ENCODE results near the gene ADCY2.

Gene ADCY2

GRCh38 chr5:7745882-7746610 lies 350.1 kb downstream of the ADCY2 start:
- peak in 1 of 2 donors; percentile 10 for DNase-seq (ENCODE audit: low read depth in 2 of 2)

GRCh38 chr5:7747728-7748127 lies 351.8 kb downstream of the ADCY2 start:
- DNase-seq (ENCODE audit: low read depth in 2 of 2): no peak

DNA sequence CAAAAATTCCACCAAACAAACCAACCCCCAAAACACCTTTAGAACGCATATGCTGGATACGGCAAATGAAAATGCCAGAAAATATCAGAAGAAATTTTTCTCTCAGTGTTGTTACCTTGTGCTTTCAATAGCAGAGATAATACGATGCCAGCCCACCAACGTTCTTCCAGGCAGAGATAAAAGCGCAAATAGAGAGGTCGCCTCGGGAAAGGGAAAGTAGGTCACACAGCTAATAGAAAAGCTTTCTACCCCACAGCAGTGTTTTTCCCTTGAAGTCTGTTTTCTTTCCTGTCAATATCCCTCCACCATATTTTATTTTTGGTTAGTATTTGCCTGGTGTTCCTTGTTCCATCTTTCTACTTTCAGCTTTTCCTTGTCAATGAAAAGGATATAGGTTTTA lies 353.7 kb downstream of the ADCY2 start:
- no peak for DNase-seq (ENCODE audit: low read depth in 2 of 2)

DNA sequence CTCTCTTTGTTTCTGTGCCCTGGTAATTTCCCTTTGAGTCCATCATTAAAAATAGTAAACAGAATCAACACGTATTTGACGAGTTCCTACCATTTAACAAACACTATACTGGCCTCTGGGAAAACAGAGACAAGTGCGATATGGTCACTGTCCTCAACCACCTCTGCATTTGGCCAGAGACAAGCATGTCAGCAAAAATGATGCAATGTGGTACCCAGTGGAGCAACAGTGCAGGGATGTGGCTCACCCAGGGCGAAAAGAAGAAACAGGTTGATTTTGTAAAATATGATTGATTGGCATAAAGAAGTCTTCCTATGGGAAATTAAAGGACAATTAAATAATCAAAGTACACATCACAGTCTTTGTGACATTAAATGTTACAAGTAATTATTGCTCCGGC lies 355.9 kb downstream of the ADCY2 start:
- DNase-seq (ENCODE audit: low read depth in 2 of 2): no peak

DNA sequence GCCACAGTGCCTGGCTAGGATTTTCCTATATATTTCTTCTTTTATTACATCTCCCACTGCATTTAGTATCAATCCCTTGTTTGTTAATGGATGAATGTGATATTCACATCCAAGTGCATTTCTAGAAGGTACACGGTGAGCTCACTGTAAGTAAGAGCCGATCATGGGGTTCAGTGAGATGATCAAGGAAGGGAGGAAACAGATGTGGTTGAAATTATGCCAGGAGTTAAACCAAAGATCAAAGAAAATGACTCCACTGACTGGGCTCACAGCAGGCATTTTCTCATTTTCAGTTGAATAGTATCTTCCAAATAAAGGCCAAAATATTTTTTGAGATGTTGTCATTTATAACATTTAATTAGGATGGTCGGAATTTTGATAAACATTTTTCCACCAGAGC lies 357.2 kb downstream of the ADCY2 start:
- no peak for DNase-seq (ENCODE audit: low read depth in 2 of 2)

DNA sequence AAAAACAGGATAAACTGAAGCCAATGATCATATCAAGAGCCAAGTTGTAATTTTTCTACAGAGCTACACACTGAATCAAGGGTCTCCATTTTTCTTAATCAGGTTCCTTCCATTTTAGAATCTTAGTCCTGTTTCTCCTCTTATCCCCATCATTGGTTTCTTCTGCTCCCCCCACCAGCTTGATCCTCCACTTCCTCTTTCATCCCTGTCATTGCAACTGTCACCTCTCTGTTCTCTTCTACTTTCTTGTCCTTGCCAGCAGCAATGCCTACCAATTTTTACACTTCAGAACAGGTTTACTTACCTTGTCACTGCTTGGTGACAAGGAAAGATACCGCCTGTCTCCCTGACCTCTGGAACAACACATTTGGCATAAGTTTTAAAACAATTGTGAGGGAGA lies 357.7 kb downstream of the ADCY2 start:
- no peak for DNase-seq (ENCODE audit: low read depth in 2 of 2)

GRCh38 chr5:7754490-7754889 lies 358.6 kb downstream of the ADCY2 start:
- DNase-seq (ENCODE audit: low read depth in 2 of 2): no peak

DNA sequence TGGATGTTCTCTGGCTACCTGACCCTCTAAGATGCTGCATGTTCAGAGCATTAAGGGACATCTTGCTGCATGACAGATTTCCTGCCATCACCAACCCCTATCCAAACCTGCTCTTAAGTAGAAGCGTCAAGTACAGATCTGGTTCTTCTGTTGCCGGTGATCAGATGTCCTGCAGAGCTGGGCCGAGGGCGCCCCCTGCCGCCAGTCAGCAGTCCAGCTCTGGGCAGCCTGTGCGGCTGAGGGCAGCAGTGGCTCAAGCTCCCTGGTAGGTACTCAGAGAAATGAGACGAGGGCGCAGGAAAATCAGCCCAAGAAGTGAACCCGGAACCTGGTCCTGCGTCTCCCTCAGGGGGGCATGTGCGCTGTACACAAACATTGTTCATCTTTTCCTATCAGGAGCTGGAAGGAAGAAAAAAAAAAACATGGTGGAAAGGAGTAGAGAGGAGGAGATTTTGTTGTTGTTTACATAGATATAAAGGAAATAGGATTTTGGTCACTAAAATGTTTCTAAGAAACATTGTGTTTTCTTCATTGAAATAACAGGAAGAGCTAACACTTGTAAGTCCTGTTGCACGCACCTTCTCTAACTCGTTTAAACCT lies 359.2 kb downstream of the ADCY2 start:
- DNase-seq (ENCODE audit: low read depth in 2 of 2): peak in 1 of 2 donors; percentile 1

- DNase-seq (ENCODE audit: low read depth in 2 of 2): no peak
These were observed 360.0 kb downstream of the ADCY2 start for GRCh38 chr5:7755958-7756357.

GRCh38 chr5:7756453-7756852 lies 360.5 kb downstream of the ADCY2 start:
- DNase-seq (ENCODE audit: low read depth in 2 of 2): no peak

GRCh38 chr5:7759257-7759871 lies 363.4 kb downstream of the ADCY2 start:
- no peak for DNase-seq (ENCODE audit: low read depth in 2 of 2)

DNA sequence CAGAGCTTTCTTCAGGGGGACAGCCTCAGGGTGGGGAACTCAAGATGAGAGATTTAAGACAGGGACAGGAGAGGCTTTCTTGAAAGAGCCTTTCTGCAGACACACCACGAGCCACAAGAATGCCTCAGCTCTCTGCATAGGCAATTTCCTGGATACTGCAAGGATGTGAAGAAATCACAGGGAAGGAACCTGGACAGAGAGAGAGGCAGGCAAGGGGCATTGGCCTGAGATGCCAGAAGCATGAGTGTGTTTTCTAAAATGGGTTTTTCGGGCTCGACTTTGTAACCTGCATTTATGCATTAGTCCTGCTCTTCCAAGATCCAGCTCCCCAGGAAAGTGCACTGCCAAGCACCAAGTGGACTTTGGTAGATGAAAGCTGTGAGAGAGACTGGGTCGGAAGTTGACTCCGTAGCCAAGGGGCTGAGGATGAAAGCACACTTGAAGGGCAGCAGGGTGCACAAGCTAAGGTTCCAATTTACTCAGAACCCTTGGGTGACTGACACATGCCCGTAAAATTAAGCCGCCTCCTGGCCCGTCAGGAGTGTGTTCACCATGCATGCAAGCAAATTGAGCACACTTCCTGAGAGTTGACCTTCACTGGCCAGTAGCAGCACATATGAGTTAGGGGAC lies 364.1 kb downstream of the ADCY2 start:
- DNase-seq (ENCODE audit: low read depth in 2 of 2): no peak

DNA sequence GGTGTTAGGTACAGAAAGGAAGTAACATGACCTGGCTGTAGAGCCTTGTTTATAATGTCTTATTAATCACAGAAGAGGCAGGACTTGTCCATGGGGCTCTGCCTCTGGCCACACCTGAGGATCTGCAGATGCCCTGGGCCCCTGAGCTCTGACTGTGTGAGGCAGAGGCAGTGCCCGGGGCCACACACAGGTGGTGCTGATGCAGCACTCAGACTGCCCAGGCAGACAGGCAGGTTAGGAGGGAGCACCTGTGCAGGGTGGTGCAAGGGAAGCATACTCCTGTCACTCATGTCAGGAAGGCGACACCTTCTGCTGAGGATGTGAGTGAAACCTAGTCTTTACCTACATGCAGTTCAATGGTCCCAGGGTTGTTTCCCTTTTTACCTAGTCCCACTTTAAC lies 366.3 kb downstream of the ADCY2 start:
- DNase-seq (ENCODE audit: low read depth in 2 of 2): no peak

DNA sequence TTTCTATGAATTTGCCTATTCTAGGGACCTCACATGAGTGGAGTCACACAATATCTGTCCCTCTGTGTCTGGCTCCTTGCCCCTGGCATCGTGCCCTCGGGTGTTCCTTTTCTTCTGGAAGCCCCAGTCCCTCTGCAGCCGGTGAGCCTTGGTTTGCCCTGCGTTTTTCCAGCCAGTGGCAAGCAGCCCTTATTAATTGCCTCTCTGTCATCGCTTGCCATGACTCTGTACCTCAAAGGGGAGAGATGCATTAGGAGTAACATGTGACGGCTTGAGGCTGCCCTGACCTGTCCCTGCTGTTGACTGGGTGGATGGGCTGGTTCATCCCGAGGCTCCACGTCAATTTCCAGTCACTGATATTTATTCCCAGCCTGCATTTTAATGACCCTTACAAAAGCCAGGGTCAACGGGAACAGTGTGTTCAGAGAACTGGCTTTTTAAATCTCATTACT lies 367.7 kb downstream of the ADCY2 start:
- no peak for DNase-seq (ENCODE audit: low read depth in 2 of 2)

DNA sequence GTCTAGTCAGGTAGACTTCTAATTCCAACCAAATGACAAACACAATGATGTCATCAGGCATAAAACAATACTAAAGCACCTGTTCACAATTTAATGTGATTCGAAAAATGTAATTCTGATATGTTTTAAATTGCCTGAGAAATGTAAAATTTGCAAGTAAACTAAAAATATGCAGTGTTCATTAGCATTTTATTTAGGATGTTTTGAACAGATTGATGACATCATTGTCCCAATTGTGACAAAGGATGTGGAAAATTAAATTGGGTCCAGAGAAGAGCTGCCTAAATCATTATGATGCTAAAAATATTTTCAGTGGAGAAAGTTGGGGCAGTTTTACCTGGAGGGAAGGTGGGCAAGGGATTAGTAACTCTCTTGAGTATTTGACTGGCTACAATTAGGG lies 368.5 kb downstream of the ADCY2 start:
- DNase-seq (ENCODE audit: low read depth in 2 of 2): no peak

GRCh38 chr5:7770436-7770835 lies 374.5 kb downstream of the ADCY2 start:
- DNase-seq (ENCODE audit: low read depth in 2 of 2): no peak

DNA sequence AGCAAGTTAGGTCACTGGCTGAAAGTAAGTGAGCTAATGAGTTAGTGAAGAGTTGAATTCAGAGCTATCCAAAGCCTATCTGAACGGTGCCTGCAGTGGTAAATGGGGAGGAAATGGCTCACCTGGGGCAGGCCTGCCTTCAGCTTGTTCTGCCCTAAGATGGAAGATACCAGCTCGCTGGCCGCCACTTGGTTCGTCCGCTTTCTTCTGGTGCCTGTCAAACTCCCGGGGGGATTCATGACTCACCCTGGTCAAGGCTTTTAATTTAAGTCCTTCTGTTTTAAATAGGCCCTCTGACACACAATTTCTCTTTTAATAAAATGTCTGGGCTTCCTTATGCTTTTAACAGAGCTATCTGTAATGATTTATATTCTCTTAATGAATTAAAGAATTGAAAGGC lies 376.2 kb downstream of the ADCY2 start:
- no peak for DNase-seq (ENCODE audit: low read depth in 2 of 2)

- no peak for DNase-seq (ENCODE audit: low read depth in 2 of 2)
These were observed 377.2 kb downstream of the ADCY2 start for GRCh38 chr5:7773178-7773577.

- no peak for DNase-seq (ENCODE audit: low read depth in 2 of 2)
These were observed 380.5 kb downstream of the ADCY2 start for GRCh38 chr5:7776442-7776841.

DNA sequence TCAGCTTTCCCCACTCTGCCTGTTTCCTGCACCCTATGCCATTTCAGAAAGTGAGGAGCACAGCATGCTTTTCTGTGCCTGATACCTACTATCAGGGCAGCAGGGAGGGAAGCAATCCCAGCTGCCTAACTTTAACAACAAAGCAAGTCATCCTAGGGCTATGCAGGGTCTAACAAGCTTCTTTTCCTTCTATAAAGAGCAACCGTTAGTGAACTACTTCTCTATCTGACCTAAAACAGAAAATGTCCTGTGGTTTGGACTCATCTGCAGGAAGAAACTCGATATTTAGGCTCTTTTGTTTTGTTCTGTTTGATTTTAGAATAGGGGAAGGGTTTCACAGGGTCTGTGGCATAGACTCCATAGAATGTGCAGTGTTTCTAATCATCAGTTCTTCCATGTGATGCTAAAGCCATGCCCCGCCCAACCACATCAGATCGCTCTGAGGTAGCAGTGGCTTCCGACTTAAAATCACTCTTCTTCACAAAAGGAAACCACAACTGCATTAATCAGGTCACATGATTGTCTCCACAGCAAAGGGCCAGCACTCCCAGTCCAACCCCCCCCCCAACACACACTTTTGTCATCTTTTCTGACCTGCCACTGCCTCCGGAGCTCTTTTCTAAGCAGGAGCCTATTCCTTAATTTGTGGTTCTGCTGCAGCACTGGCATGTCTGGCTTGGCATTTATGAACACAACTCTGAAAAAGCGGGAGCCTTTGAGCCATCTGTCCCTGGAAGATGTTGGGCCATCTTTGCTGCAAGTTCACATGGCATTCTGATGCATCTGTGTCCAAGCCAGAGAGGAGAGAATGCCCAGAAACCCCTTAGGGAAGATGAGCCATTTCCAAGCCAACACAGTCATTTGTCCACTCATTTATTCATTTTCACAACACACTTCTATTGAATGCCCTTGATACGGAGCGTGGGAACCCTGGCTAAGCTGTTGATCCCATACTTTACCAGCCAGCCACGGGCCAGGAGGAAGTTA lies 383.4 kb downstream of the ADCY2 start:
- DNase-seq (ENCODE audit: low read depth in 2 of 2): no peak

DNA sequence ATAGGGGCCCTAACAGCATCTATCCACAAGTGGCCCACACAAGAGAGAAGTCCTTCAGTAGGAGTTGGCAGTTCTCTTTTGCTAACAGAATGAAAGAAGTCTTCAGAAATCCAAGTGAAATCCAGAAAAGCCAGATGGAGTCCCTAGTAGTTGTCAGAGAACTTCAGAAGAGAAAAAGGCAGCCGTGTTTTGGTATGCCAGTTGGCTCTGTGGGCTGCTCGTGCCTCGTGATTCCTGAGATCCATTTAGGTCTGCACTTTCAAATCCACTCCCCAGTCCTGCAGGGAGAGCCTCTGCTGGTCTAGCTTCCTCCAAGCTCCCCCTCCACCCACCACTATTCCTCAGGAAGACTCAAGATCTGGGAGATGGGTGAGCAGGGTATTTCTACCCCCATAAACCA lies 386.0 kb downstream of the ADCY2 start:
- DNase-seq (ENCODE audit: low read depth in 2 of 2): no peak
